ENCODE measurements around the gene PEX26. TPM values are rescaled to one million over a fixed set of nuclear protein-coding genes. Genes with fewer than 3 reads are reported as not detected.

PEX26 gene
- total and polyA plus RNA-seq, 2 experiments from 2014 or later = 4.0 to 48.9 TPM

DNA sequence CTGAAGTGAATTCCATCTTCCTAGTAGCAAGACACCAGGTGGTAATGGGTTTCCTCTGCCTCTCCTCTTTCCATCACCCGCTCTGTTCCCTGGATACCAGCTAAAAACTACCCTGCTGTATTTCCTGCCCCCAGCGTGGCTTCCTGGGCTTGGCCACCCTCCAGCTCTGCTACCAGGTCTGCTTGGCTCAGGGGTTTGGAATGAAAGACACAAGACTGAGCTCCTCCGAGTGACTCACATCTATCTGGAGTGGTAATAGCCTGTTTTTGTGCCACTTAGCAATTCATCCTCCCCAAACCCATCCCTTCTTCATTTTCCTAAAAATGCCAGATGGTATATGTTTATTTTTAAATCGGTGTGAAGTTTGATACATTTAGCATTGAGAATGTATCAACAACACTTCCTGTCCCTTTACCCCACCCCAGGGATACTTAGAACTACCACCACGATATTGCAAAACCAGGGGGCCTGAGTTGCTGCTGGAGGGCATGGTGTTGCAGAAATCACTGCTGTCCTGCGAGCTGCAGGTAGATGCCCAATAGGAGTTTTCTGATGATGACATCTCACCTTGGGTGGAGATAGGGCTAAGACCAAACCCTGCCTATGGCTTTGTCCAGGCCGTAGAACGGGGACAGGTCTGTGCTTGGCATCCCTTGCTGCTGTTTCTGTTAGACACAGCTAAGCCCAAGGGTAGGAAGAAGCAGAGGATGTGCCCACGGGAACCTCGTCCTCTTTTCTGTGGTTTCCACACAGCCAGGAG, 45.9 kb upstream of the PEX26 start:
- H3K36me3 ChIP-seq (ENCODE audit: insufficient read depth) = no peaks in the 10 kb centered on the region
- H3K4me3 Mint-ChIP-seq = no peak overlapping the region
- ATAC-seq (no peak), DNase-seq (ENCODE audit: low spot score) (no peak)
- no peak overlapping the region for H3K4me3 ChIP-seq
- no peaks in the 10 kb centered on the region for H3K79me2 ChIP-seq (replicated peaks; ENCODE audit: insufficient read depth)
- H3K4me2 ChIP-seq = no peak overlapping the region
- no peak for TF ChIP-seq STAT1 (IDR thresholded peaks at IDR 0.05; ENCODE audit: unreplicated experiment)
- TF ChIP-seq NANOG (IDR thresholded peaks at IDR 0.05; ENCODE audit: borderline replicate concordance) = no peak
- TF ChIP-seq, protein P1, sequence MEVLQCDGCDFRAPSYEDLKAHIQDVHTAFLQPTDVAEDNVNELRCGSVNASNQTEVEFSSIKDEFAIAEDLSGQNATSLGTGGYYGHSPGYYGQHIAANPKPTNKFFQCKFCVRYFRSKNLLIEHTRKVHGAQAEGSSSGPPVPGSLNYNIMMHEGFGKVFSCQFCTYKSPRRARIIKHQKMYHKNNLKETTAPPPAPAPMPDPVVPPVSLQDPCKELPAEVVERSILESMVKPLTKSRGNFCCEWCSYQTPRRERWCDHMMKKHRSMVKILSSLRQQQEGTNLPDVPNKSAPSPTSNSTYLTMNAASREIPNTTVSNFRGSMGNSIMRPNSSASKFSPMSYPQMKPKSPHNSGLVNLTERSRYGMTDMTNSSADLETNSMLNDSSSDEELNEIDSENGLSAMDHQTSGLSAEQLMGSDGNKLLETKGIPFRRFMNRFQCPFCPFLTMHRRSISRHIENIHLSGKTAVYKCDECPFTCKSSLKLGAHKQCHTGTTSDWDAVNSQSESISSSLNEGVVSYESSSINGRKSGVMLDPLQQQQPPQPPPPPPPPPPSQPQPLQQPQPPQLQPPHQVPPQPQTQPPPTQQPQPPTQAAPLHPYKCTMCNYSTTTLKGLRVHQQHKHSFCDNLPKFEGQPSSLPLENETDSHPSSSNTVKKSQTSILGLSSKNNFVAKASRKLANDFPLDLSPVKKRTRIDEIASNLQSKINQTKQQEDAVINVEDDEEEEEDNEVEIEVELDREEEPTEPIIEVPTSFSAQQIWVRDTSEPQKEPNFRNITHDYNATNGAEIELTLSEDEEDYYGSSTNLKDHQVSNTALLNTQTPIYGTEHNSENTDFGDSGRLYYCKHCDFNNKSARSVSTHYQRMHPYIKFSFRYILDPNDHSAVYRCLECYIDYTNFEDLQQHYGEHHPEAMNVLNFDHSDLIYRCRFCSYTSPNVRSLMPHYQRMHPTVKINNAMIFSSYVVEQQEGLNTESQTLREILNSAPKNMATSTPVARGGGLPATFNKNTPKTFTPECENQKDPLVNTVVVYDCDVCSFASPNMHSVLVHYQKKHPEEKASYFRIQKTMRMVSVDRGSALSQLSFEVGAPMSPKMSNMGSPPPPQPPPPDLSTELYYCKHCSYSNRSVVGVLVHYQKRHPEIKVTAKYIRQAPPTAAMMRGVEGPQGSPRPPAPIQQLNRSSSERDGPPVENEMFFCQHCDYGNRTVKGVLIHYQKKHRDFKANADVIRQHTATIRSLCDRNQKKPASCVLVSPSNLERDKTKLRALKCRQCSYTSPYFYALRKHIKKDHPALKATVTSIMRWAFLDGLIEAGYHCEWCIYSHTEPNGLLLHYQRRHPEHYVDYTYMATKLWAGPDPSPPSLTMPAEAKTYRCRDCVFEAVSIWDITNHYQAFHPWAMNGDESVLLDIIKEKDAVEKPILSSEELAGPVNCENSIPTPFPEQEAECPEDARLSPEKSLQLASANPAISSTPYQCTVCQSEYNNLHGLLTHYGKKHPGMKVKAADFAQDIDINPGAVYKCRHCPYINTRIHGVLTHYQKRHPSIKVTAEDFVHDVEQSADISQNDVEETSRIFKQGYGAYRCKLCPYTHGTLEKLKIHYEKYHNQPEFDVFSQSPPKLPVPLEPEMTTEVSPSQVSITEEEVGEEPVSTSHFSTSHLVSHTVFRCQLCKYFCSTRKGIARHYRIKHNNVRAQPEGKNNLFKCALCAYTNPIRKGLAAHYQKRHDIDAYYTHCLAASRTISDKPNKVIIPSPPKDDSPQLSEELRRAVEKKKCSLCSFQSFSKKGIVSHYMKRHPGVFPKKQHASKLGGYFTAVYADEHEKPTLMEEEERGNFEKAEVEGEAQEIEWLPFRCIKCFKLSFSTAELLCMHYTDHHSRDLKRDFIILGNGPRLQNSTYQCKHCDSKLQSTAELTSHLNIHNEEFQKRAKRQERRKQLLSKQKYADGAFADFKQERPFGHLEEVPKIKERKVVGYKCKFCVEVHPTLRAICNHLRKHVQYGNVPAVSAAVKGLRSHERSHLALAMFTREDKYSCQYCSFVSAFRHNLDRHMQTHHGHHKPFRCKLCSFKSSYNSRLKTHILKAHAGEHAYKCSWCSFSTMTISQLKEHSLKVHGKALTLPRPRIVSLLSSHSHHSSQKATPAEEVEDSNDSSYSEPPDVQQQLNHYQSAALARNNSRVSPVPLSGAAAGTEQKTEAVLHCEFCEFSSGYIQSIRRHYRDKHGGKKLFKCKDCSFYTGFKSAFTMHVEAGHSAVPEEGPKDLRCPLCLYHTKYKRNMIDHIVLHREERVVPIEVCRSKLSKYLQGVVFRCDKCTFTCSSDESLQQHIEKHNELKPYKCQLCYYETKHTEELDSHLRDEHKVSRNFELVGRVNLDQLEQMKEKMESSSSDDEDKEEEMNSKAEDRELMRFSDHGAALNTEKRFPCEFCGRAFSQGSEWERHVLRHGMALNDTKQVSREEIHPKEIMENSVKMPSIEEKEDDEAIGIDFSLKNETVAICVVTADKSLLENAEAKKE (CRISPR knock-in tag; IDR thresholded peaks at IDR 0.05) = no peak
- TF ChIP-seq CREB1 (CRISPR knock-in tag; IDR thresholded peaks at IDR 0.05; ENCODE audit: low read depth) = no peak
- TF ChIP-seq, protein P2, sequence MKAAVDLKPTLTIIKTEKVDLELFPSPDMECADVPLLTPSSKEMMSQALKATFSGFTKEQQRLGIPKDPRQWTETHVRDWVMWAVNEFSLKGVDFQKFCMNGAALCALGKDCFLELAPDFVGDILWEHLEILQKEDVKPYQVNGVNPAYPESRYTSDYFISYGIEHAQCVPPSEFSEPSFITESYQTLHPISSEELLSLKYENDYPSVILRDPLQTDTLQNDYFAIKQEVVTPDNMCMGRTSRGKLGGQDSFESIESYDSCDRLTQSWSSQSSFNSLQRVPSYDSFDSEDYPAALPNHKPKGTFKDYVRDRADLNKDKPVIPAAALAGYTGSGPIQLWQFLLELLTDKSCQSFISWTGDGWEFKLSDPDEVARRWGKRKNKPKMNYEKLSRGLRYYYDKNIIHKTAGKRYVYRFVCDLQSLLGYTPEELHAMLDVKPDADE (IDR thresholded peaks at IDR 0.05) = no peak
- TF ChIP-seq POLR2AphosphoS5 (IDR thresholded peaks at IDR 0.05; ENCODE audit: low read depth) = no peak
- TF ChIP-seq ZNF331 (CRISPR knock-in tag; IDR thresholded peaks at IDR 0.05; ENCODE audit: low read depth) = no peak
- no peak for TF ChIP-seq JUNB (IDR thresholded peaks at IDR 0.05; ENCODE audit: unreplicated experiment)
- no peak for TF ChIP-seq EZH2 (IDR thresholded peaks at IDR 0.05; ENCODE audit: low read depth, unreplicated experiment)
- TF ChIP-seq ZNF114 (CRISPR knock-in tag; IDR thresholded peaks at IDR 0.05) = no peak
- TF ChIP-seq EZH2phosphoT487 (IDR thresholded peaks at IDR 0.05; ENCODE audit: unreplicated experiment) = no peak
- TF ChIP-seq REST (IDR thresholded peaks at IDR 0.05; ENCODE audit: unreplicated experiment) = no peak
- TF ChIP-seq, protein P3, sequence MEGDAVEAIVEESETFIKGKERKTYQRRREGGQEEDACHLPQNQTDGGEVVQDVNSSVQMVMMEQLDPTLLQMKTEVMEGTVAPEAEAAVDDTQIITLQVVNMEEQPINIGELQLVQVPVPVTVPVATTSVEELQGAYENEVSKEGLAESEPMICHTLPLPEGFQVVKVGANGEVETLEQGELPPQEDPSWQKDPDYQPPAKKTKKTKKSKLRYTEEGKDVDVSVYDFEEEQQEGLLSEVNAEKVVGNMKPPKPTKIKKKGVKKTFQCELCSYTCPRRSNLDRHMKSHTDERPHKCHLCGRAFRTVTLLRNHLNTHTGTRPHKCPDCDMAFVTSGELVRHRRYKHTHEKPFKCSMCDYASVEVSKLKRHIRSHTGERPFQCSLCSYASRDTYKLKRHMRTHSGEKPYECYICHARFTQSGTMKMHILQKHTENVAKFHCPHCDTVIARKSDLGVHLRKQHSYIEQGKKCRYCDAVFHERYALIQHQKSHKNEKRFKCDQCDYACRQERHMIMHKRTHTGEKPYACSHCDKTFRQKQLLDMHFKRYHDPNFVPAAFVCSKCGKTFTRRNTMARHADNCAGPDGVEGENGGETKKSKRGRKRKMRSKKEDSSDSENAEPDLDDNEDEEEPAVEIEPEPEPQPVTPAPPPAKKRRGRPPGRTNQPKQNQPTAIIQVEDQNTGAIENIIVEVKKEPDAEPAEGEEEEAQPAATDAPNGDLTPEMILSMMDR (conservative IDR thresholded peaks at IDR 0.05; ENCODE audit: low read depth in 2 of 2) = no peak
- no peaks in the 10 kb centered on the region for H3F3A ChIP-seq (replicated peaks; ENCODE audit: low read depth)
- H3K27me3 ChIP-seq (ENCODE audit: insufficient read depth) = peaks cover 5% of the 10 kb centered on the region
- no peaks in the 10 kb centered on the region for H3K9me3 Mint-ChIP-seq
- H3K9me2 ChIP-seq (ENCODE audit: insufficient read depth) = no peaks in the 10 kb centered on the region
- no peaks in the 10 kb centered on the region for H3K4me1 ChIP-seq (ENCODE audit: insufficient read depth)
- no peak overlapping the region for H3K27ac Mint-ChIP-seq
- H3K27ac ChIP-seq (ENCODE audit: low read depth) = no peak overlapping the region
- H3K27me3 Mint-ChIP-seq (ENCODE audit: insufficient read depth, low read depth, poor library complexity) = peaks cover 3% of the 10 kb centered on the region
- peaks cover 7% of the 10 kb centered on the region for H3K4me1 Mint-ChIP-seq
- H4K20me1 ChIP-seq (replicated peaks; ENCODE audit: insufficient read depth) = no peaks in the 10 kb centered on the region
- H3K36me3 Mint-ChIP-seq (ENCODE audit: low read depth) = no peaks in the 10 kb centered on the region
- no peak overlapping the region for H2AFZ ChIP-seq

All from GM23338 (cell line).